ENCODE data around the gene STN1. TPM values are rescaled to one million over a fixed set of nuclear protein-coding genes. Genes with fewer than 3 reads are reported as not detected.
A peak's percentile ranks its signal among the peaks of the same experiment; 100 is the strongest.

The STN1 gene
- total and polyA plus RNA-seq, 2 of the 4 experiments (the other 2 are of a cell fraction), result 17.8 to 32.3 TPM

DNA sequence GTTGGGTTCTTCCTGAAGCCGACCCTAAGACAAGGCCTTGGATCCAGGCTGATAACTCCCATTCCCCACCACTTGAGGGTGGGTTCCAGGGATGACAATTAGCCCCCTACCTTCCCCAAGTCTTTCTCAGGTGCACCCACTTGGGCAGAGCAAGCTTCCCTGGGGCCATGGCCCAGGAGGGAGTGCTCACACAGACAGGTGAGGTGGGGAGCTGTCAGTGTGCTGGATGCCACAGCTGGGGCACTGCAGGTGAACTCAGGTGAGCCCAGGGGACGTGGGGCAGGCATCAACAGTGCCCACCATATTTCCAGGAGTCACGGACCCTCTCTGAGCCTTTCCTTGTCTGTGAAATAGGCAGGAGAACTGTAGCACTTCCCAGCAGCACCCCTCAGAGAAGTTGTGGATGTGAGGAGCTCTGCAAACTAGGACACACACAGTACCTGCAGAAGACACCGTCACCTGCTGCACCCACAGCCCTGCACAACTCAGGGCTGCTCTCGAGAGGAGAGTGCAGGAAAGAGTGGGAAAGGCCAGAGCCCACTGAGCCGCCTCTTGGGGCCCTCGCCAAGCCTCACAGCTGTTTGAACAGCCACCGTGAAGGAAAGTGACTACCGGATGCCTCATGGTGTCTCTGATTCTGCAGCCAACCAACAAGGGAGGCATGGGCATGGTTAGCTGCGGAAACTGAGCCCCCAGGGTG lies 80.5 kb downstream of the STN1 start:
- H2BK120ac ChIP-seq (ENCODE audit: low read depth, low read length), result no peak overlapping the region
- peaks cover 10% of the 10 kb centered on the region; the same call in 1 of the 2 replicates for H3K4me1 ChIP-seq (ENCODE audit: control insufficient read depth, insufficient read depth, low read length)
- no TSS peak for BruUV-seq (replicated peaks)
- H4K91ac ChIP-seq (ENCODE audit: insufficient read depth, low read depth, low read length), result no peak overlapping the region
- H3K9me3 ChIP-seq (ENCODE audit: control insufficient read depth, insufficient read depth, low read length), result no peaks in the 10 kb centered on the region
- no peak overlapping the region for H2BK15ac ChIP-seq (ENCODE audit: low read depth, low read length)
- no peak overlapping the region for H4K8ac ChIP-seq (ENCODE audit: low read depth in 2 of 2, low read length in 2 of 2)
- no peaks in the 10 kb centered on the region for H3K27me3 ChIP-seq (ENCODE audit: control insufficient read depth, insufficient read depth, low read length)
- no peak overlapping the region for H3K23ac ChIP-seq (ENCODE audit: low read depth, low read length)
- H3K36me3 ChIP-seq (ENCODE audit: control insufficient read depth, insufficient read depth, low read length), result no peaks in the 10 kb centered on the region
- H3K18ac ChIP-seq (ENCODE audit: low read depth, low read length), result no peak overlapping the region
- no peak overlapping the region for H3K4me2 ChIP-seq (ENCODE audit: low read depth, low read length)
- H3K56ac ChIP-seq (ENCODE audit: extremely low read depth, insufficient read depth, low read length), result no peak overlapping the region
- peaks cover 31 to 69% of the 10 kb centered on the region in 2 experiments for H3K79me1 ChIP-seq (ENCODE audit: low read depth in 1 of 2, low read length in 2 of 2)
- H2AK9ac ChIP-seq (replicated peaks; ENCODE audit: low read depth, low read length, poor library complexity), result peak overlapping the region; percentile 14
- H3K4me3 ChIP-seq (ENCODE audit: insufficient read depth, low read depth, low read length), result no peak overlapping the region
- no peak overlapping the region for H3K9ac ChIP-seq (ENCODE audit: low read depth, low read length)
- intact Hi-C loops (cut with micrococcal nuclease) (no loop called here), in situ Hi-C loops (cut with MboI; ENCODE audit: low sequenced_read_pairs) (no loop called here), dilution Hi-C loops (cut with HindIII; ENCODE audit: low sequenced_read_pairs, unreplicated experiment) (no loop called here)
- peaks cover 9% of the 10 kb centered on the region; the same call in 1 of the 2 replicates for H4K20me1 ChIP-seq (ENCODE audit: insufficient read depth, low read length)
- no peak overlapping the region for H3K27ac ChIP-seq (ENCODE audit: insufficient read depth, low read length)
- no peak overlapping the region for H2BK20ac ChIP-seq (ENCODE audit: low read depth, low read length)
- H3K9me1 ChIP-seq (ENCODE audit: insufficient read depth, low read length), result peaks cover 8% of the 10 kb centered on the region
- DNase-seq (no peak), ATAC-seq (ENCODE audit: low read depth) (no peak)
- no peak overlapping the region for H2AK5ac ChIP-seq (ENCODE audit: low read depth, low read length)
- H3K14ac ChIP-seq (replicated peaks; ENCODE audit: low read depth, low read length), result no peak overlapping the region
- 50% methylated on average over 2 of the region's 10 CpGs; no CpG with 5 or more reads in 1 of the 2 experiments for WGBS, 2 experiments (ENCODE audit: extremely low coverage in 2 of 2, insufficient read length in 1 of 2)
- ChIA-PET CTCF (interaction anchor here (1.5 to 1.6 kb wide), 2 partner anchors 9 to 11 kb away, joined by 3 to 4 read pairs; no protein-coding TSS in a partner anchor), POLR2A (ENCODE audit: unreplicated experiment) (interaction anchor here (1.3 kb wide), 1 partner anchor 11 kb away, joined by 3 read pairs; no protein-coding TSS in a partner anchor)
- no peak overlapping the region for H2AFZ ChIP-seq (replicated peaks; ENCODE audit: low read length, poor library complexity)
- H4K5ac ChIP-seq (ENCODE audit: low read depth, low read length), result no peak overlapping the region
- no peak overlapping the region for H2BK5ac ChIP-seq (ENCODE audit: low read depth, low read length, poor library complexity, severe bottlenecking)
- no peak overlapping the region for H3K4ac ChIP-seq (ENCODE audit: low read depth, low read length)
- no peak for TF ChIP-seq CEBPB (IDR thresholded peaks at IDR 0.05; ENCODE audit: low read depth, low read length)
- TF ChIP-seq RAD21 (IDR thresholded peaks at IDR 0.05; ENCODE audit: low read length), result no peak
- no peak for TF ChIP-seq NFE2L2 (IDR thresholded peaks at IDR 0.05; ENCODE audit: low read depth, low read length)
- TF ChIP-seq, protein P1, sequence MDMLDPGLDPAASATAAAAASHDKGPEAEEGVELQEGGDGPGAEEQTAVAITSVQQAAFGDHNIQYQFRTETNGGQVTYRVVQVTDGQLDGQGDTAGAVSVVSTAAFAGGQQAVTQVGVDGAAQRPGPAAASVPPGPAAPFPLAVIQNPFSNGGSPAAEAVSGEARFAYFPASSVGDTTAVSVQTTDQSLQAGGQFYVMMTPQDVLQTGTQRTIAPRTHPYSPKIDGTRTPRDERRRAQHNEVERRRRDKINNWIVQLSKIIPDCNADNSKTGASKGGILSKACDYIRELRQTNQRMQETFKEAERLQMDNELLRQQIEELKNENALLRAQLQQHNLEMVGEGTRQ (IDR thresholded peaks at IDR 0.05; ENCODE audit: low read depth, low read length), result no peak
- TF ChIP-seq, protein P2, sequence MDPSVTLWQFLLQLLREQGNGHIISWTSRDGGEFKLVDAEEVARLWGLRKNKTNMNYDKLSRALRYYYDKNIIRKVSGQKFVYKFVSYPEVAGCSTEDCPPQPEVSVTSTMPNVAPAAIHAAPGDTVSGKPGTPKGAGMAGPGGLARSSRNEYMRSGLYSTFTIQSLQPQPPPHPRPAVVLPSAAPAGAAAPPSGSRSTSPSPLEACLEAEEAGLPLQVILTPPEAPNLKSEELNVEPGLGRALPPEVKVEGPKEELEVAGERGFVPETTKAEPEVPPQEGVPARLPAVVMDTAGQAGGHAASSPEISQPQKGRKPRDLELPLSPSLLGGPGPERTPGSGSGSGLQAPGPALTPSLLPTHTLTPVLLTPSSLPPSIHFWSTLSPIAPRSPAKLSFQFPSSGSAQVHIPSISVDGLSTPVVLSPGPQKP (IDR thresholded peaks at IDR 0.05; ENCODE audit: borderline replicate concordance, low read depth, low read length), result no peak
- no peak for TF ChIP-seq BHLHE40 (IDR thresholded peaks at IDR 0.05; ENCODE audit: low read depth, low read length)
- TF ChIP-seq FOS (IDR thresholded peaks at IDR 0.05; ENCODE audit: low read depth, low read length), result no peak
- no peak for TF ChIP-seq RFX5 (IDR thresholded peaks at IDR 0.05; ENCODE audit: low read depth, low read length)
- no peak for TF ChIP-seq RCOR1 (IDR thresholded peaks at IDR 0.05; ENCODE audit: insufficient replicate concordance, low read length)
- no peak for TF ChIP-seq MXI1 (IDR thresholded peaks at IDR 0.05; ENCODE audit: borderline replicate concordance, low read depth, low read length)
- TF ChIP-seq SMC3 (IDR thresholded peaks at IDR 0.05; ENCODE audit: low read depth, low read length), result no peak
- no peak for TF ChIP-seq CHD1 (IDR thresholded peaks at IDR 0.05; ENCODE audit: low read depth, low read length)
- no peak for TF ChIP-seq POLR2A (IDR thresholded peaks at IDR 0.05; ENCODE audit: low read depth, low read length)
- TF ChIP-seq MAZ (IDR thresholded peaks at IDR 0.05; ENCODE audit: borderline replicate concordance, low read depth, low read length), result no peak
- TF ChIP-seq MAFK (IDR thresholded peaks at IDR 0.05; ENCODE audit: low read depth, low read length), result no peak

Measured in IMR-90 (cell line).